ENCODE results near the gene CHERP. TPM values are rescaled to one million over a fixed set of nuclear protein-coding genes. Genes with fewer than 3 reads are reported as not detected.
"Not testable (repeated sequence)": the region's sequence is repeated elsewhere in the genome, so short reads cannot be mapped to it uniquely, and the experiment has no call there.

CHERP gene
- total RNA-seq, 2 experiments from 2014 or later: 50.8 to 53.6 TPM

DNA sequence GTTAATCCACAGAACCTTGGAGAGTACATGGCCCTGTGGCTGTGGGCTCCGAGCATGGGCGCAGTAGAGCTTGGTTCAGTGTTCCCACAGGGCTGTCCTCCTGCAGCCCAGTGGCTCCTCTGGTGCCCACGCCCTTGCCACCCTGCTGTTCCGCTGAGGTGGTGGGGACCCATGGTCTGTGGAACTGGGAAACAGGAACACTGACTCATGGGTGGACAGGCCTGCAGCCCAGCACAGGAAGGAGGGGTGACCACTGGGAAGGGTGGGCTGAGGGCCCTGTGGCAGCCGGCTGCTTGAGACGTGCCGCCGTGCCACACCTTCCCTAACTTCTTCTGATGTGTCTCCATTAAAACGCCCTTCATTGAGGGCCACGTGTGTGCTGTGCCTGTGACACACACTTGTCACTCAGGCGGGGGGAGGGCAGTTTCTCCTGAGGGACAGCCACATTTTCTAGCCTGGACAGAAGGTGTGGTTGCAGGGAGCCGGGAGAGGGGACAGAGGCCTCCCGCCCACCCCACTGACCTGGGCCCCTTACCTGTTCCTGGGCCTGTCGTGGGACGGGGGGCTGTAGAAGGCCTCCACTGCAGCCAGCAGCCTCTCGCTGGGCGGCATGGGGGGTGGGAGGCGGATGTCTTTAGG lies 21.1 kb downstream of the CHERP start:
- Mint-ChIP-seq H3K27me3 (no peaks in the 10 kb centered on the region), H3K9me3 (no peaks in the 10 kb centered on the region), H3K36me3 (ENCODE audit: low read depth) (peaks cover 65% of the 10 kb centered on the region), H3K27ac (no peak overlapping the region), H3K4me1 (no peaks in the 10 kb centered on the region), H3K4me3 (no peak overlapping the region)
- CTCF ChIA-PET: no interaction called here
- POLR2A ChIA-PET: interaction anchor here (1.3 kb wide), 1 partner anchor 20 kb away, joined by 4 read pairs; no protein-coding TSS in a partner anchor
- DNase-seq: no peak

DNA sequence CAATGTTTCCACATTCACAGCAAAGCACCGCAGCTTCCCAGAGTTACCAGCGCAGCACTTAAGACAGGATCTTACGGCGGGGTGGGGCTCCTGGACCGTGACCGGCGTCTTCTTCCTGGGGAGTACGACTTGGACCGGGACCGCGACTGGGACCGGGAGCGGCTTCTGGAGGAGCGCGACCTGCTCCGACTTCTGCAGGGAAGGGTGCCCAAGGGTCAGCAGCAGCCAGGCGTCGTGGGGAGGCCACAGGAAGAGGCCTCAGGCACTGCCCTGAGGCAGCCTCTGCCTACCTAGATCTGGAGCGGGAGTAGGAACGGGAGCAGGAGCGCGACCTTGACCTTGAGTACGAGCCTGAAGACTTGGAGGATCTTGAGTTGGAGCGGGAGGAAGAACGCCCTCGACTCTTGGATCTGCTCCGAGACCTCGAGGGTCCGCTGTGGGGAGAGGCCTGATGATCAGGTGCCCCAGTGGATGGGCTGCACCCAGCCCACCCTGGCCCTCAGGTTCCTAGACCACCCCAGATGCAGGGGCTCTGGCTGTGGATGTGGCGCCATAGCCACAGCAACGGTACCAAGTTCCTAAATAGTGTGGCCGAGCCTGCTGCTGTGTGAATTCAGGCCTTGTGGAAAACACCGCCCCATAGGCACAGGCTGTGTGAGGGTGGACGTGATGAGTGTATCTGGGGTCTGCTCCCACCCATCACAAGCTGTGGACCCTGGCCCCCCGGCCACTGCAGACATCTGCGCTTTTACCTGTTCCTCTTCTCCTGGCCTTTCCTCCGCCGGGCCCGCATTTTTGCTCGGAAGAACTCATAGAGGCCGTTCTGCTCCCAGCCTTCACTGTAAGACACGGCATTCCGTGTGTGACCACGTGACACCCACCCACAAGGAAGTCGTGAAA lies 21.9 kb downstream of the CHERP start:
- no peaks in the 10 kb centered on the region for H3K4me1 Mint-ChIP-seq

DNA sequence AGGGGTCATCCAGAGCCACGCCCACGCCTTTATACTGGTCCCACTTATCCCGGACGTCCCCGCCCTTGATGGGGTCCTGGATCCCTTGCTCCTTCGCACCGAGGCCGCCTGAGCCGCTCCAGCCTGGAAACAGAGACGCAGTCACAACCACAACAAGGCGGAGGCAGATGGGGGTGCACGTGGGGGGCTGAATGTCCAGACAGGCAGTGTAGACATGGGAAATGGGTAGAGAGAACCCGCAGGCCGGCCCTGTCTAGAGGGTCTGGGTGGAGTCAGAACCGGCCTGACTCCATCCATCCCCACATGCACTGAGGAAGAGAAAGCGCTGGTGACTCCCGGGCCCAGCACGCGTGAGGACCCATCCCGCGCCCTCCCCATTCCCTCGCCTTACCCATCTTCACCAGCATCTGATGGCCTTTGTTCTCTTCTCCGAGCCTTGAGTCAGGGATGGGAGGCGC lies 23.0 kb downstream of the CHERP start:
- DNase-seq: no peak
- Mint-ChIP-seq H3K4me3 (no peak overlapping the region), H3K27me3 (no peaks in the 10 kb centered on the region), H3K4me1 (no peaks in the 10 kb centered on the region), H3K9me3 (no peaks in the 10 kb centered on the region), H3K27ac (no peak overlapping the region), H3K36me3 (ENCODE audit: low read depth) (peaks cover 60% of the 10 kb centered on the region)
- POLR2A ChIA-PET: no interaction called here
- CTCF ChIA-PET: no interaction called here

More for the DNA sequence above, 21.9 kb downstream of the CHERP start:
- no peaks in the 10 kb centered on the region for H3K9me3 Mint-ChIP-seq
- ChIA-PET CTCF (no interaction called here), POLR2A (no interaction called here)
- peaks cover 60% of the 10 kb centered on the region for H3K36me3 Mint-ChIP-seq (ENCODE audit: low read depth)
- no peak overlapping the region for H3K27ac Mint-ChIP-seq
- H3K27me3 Mint-ChIP-seq: no peaks in the 10 kb centered on the region
- no peak overlapping the region for H3K4me3 Mint-ChIP-seq
- no peak for DNase-seq

DNA sequence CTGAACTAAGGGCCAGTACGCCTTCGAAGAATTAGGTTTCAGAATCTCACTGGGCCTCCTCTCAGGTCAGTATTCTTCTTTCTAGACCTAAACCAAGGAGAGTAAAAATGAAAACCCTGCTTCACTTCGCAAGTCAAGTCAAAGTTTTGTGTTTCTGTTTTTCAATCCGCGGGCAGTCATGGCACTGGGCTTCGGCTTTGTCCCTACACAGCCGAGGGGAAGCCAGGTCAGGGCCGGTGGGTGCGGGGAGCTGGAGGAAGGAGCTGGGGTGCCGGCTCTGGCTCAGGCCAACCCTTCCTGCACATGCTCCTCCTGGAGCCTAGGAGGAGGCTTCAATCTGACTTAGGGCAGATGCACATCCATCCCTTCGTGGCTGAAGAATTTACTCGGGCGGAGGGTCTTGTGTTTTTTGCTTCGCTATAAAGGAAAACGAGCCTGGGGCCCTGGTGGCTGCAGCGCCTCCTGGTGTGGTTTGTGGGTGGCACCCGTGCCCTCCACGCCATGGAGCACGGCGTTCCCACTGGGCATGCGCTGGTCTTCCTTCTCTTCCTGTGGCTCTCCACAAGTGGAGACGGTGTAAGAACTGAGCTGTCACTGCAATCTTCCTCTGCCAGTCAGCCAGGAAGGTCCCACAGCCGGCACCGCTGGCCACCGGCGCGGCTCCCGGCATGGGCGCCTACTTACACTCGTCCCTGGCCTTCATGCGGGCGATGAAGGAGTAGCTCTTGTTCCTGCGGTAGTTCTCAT lies 23.6 kb downstream of the CHERP start:
- Mint-ChIP-seq H3K27me3 (no peaks in the 10 kb centered on the region), H3K4me3 (no peak overlapping the region), H3K36me3 (ENCODE audit: low read depth) (peaks cover 54% of the 10 kb centered on the region), H3K4me1 (no peaks in the 10 kb centered on the region), H3K9me3 (no peaks in the 10 kb centered on the region), H3K27ac (no peak overlapping the region)
- ChIA-PET POLR2A (no interaction called here), CTCF (no interaction called here)
- DNase-seq: no peak

DNA sequence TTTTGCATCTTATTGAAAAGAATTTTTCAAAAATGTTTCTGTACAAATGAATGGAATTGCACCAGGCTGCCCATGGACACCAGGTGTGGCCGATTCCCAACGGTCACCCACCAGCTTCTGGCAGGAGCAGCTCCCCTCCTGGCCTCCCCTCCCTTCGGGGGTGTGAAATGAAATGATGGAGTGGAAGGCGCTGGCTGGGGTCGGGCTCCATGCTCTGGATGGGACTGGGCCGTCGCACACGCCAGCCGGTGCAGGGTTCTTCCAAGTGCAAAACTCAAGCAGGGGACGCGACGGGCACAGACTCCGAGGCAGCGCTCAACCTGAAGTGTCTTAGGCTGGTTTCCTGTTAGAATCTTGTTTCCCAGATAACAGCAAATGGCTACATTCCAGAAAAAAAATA lies 24.2 kb downstream of the CHERP start:
- POLR2A ChIA-PET: interaction anchor here (1.3 kb wide), 1 partner anchor 25 kb away, joined by 4 read pairs; no protein-coding TSS in a partner anchor
- H3K27me3 Mint-ChIP-seq: no peaks in the 10 kb centered on the region
- CTCF ChIA-PET: no interaction called here
- no peak overlapping the region for H3K27ac Mint-ChIP-seq
- DNase-seq: no peak
- H3K4me3 Mint-ChIP-seq: no peak overlapping the region
- no peaks in the 10 kb centered on the region for H3K9me3 Mint-ChIP-seq
- H3K4me1 Mint-ChIP-seq: no peaks in the 10 kb centered on the region
- peaks cover 49% of the 10 kb centered on the region for H3K36me3 Mint-ChIP-seq (ENCODE audit: low read depth)

DNA sequence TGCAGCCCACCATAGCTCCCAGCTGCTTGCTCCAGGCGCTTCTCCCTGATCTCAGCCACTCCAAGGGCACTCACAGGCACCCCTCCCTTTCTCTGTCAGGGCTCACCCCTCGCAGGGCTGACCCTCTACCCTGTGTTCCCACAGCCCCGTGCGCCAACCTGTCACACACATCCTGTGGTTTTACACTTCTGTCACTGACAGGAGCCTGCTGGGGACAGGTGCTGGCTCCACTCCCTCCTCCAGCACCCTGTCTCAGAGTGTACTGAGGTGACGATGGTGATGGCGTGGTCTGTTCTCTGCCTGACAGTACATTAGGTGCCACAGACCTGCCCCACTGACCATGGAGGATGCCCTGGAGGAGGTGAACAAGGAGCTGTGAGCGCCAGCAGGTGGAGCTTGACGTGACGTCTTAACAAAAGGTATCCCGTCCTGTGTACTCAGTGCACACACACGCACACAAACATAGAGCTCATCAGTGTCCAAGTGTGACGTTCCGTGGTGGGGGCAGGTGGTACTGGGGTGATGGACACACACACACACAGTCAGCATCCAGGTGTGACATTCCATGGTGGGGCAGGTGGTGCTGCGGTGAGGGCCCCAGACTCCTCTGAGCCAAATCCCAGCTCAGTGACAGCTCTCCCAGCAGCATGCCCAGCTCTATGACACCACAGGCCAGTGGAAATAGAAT lies 25.2 kb downstream of the CHERP start:
- H3K9me3 Mint-ChIP-seq: no peaks in the 10 kb centered on the region
- H3K27me3 Mint-ChIP-seq: no peaks in the 10 kb centered on the region
- no peak overlapping the region for H3K4me3 Mint-ChIP-seq
- H3K36me3 Mint-ChIP-seq (ENCODE audit: low read depth): peaks cover 42% of the 10 kb centered on the region
- DNase-seq: no peak
- H3K27ac Mint-ChIP-seq: no peak overlapping the region
- H3K4me1 Mint-ChIP-seq: no peaks in the 10 kb centered on the region
- ChIA-PET CTCF (no interaction called here), POLR2A (interaction anchor here (0.9 to 1.3 kb wide), 3 partner anchors 9 to 26 kb away, joined by 3 to 5 read pairs (median 4); partner anchors contain the start of gene CHERP)

DNA sequence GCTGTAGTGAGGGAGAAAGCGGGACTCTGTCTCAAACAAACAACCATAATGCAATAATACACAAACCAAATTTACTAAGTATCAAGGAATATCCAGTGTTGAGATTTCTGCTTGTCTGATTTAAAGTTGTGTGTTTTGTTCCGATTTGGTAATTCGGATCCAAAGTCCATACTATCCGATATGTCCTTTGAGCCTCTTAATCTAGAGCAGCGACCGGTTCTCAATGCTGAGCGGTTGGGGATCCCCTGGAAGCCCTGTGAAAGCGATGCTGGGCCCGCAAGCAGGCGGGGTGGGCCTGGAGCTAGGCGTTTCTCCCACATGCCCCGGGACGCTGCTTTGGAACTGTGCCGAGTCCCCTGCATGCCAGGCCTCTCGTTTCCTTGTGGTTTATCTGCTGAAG lies 25.9 kb downstream of the CHERP start:
- DNase-seq: no peak
- Mint-ChIP-seq H3K27me3 (no peaks in the 10 kb centered on the region), H3K4me1 (no peaks in the 10 kb centered on the region), H3K9me3 (no peaks in the 10 kb centered on the region), H3K36me3 (ENCODE audit: low read depth) (peaks cover 40% of the 10 kb centered on the region), H3K4me3 (no peak overlapping the region), H3K27ac (no peak overlapping the region)
- ChIA-PET CTCF (no interaction called here), POLR2A (no interaction called here)

DNA sequence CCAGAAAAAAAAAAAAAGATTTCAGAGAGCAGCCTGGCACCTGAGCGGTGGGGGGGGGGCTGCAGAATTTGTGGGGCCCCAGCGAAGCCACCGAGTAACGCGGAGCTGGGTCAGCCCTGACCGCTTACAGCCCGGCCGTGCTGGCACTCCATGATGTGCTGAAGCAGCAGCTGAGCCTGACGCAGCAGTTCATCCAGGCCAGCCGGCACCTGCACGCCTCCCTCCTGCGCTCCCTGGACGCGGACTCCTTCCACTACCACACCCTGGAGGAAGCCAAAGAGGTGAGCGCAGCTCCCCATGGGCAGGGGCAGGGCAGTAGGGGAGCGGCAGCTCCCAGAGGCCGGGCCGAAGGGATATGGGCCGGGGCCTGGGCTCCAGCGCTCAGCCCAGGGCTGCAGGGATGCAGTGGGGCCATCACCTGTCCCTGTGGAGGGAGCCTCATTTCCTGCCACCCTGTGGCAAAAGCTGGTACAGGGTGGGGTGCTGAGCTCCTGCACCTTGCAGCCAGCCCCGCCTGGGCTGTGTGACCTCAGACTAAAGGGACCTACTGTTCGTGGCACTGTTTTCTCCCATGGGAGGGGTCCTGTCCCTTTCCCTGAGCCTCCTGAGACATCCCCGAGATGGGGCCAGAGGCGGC lies 27.7 kb downstream of the CHERP start:
- CTCF ChIA-PET: no interaction called here
- H3K9me3 Mint-ChIP-seq: no peaks in the 10 kb centered on the region
- no peak for DNase-seq
- no peak overlapping the region for H3K27ac Mint-ChIP-seq
- H3K4me3 Mint-ChIP-seq: no peak overlapping the region
- H3K4me1 Mint-ChIP-seq: no peaks in the 10 kb centered on the region
- H3K27me3 Mint-ChIP-seq: no peaks in the 10 kb centered on the region
- peaks cover 22% of the 10 kb centered on the region for H3K36me3 Mint-ChIP-seq (ENCODE audit: low read depth)
- POLR2A ChIA-PET: interaction anchor here (0.9 kb wide), 1 partner anchor 10 kb away, joined by 3 read pairs; no protein-coding TSS in a partner anchor

DNA sequence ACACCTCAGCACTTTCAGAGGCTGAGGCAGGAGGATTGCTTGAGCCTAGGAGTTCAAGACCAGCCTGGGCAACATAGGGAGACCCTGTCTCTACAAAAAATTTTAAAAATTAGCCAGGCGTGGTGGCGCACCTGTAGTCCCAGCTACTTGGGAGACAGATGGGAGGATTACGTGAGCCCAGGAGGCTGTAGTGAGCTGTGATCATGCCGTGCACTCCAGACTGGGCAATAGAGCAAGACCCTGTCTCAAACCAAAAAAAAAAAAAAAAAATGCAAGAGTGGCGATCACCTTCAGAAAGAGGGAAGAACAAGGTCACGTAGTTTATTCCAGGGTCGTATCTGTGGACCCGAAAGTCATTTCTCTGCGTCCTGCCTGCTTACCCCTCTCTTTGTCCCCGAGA lies 29.6 kb downstream of the CHERP start:
- H3K4me1 Mint-ChIP-seq, POLR2A ChIA-PET, CTCF ChIA-PET: not testable (repeated sequence)

DNA sequence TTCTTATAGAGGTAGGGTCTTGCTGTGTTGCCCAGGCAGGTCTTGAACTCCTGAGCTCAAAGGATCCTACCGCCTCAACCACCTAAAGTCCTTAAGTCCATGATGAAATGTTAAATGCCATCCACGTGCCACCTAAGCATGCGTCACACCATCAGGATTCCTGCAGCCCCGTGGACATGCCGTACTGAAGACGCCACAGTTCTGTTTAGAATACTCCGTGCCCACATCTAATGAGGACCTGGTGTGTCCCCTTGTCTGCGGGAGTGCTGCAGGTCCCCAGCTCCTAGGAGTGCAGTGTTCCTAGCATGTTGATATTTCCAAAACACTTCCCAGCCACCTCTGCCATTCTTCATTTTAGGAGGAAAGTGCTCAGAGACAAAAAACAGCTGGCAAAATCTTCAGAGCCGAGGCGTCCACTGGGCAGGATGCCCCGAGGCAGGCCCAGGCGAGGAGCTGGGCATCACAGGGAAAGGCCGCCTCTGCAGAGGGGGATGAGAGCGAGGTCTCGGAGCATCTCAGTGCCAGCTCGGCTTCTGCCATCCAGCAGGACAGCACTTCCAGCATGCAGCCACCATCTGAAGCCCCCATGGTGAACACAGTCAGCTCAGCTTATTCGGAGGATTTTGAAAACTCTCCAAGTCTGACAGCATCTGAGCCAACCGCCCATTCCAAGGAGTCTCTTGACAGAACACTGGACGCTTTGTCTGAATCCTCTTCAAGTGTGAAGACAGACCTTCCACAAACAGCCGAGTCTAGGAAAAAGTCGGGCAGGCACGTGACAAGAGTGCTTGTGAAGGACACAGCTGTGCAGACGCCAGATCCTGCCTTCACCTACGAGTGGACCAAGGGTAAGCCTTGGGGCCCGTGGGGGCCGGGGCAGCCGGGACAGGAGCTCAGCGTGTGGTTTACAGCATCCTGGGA lies 32.8 kb downstream of the CHERP start:
- POLR2A ChIA-PET: no interaction called here
- CTCF ChIA-PET: interaction anchor here (0.6 to 1.7 kb wide), 2 partner anchors 18 to 75 kb away, joined by 4 read pairs; no protein-coding TSS in a partner anchor

More for the DNA sequence above, 29.6 kb downstream of the CHERP start:
- H3K9me3 Mint-ChIP-seq; H3K27me3 Mint-ChIP-seq; H3K36me3 Mint-ChIP-seq (ENCODE audit: low read depth); DNase-seq; H3K27ac Mint-ChIP-seq; H3K4me3 Mint-ChIP-seq: not testable (repeated sequence)

DNA sequence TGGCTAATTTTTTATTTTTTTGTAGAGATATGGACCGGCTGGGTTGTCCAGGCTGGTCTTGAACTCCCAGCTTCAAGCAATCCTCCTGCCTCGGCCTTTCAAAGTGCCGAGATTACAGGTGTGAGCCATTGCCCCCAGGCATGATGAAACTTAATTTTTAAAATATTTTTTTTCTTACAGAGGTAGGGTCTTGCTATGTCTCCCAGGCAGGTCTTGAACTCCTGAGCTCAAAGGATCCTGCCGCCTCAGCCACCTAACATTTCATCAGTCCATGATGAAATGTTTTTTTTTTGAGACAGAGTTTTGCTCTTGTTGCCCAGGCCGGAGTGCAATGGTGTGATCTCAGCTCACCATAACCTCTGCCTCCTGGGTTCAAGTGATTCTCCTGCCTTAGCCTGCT lies 33.7 kb downstream of the CHERP start:
- H3K9me3 Mint-ChIP-seq: no peaks in the 10 kb centered on the region
- POLR2A ChIA-PET: interaction anchor here (0.6 kb wide), 1 partner anchor 392 kb away, joined by 3 read pairs; no protein-coding TSS in a partner anchor
- no peak overlapping the region for H3K27ac Mint-ChIP-seq
- no peak overlapping the region for H3K4me3 Mint-ChIP-seq
- peaks cover 2% of the 10 kb centered on the region for H3K4me1 Mint-ChIP-seq
- CTCF ChIA-PET: interaction anchor here (1.7 kb wide), 1 partner anchor 19 kb away, joined by 4 read pairs; no protein-coding TSS in a partner anchor
- H3K36me3 Mint-ChIP-seq (ENCODE audit: low read depth): no peaks in the 10 kb centered on the region
- H3K27me3 Mint-ChIP-seq: no peaks in the 10 kb centered on the region
- no peak for DNase-seq

More for the DNA sequence above, 32.8 kb downstream of the CHERP start:
- Mint-ChIP-seq H3K4me1 (peaks cover 1% of the 10 kb centered on the region), H3K27me3 (no peaks in the 10 kb centered on the region), H3K4me3 (no peak overlapping the region), H3K9me3 (no peaks in the 10 kb centered on the region), H3K36me3 (ENCODE audit: low read depth) (no peaks in the 10 kb centered on the region), H3K27ac (no peak overlapping the region)
- no peak for DNase-seq
